ENCODE results near the gene KLHL9. TPM values are rescaled to one million over a fixed set of nuclear protein-coding genes. Genes with fewer than 3 reads are reported as not detected.

Gene KLHL9
- total RNA-seq, 4 donors from 2014 or later, result 24.7 to 88.5 (median 29.9) TPM

GRCh38 chr9:21348430-21348970 lies 13.3 kb upstream of the KLHL9 start:
- Histone ChIP-seq H3K36me3 (no peaks in the 10 kb centered on the region), H3K9me3 (peaks cover 0 to 7% of the 10 kb centered on the region in 2 donors), H3K27ac (no peak overlapping the region), H3K4me3 (no peak overlapping the region), H3K27me3 (no peaks in the 10 kb centered on the region), H3K4me1 (no peaks in the 10 kb centered on the region)
- TF ChIP-seq POLR2A (IDR thresholded peaks at IDR 0.05) (no peak), CTCF (IDR thresholded peaks at IDR 0.05) (no peak)
- intact Hi-C loops (cut with DNase I; ENCODE audit: low total_unique reads), result loop anchor here (10.0 kb wide), 1 partner anchor 436 kb away; no protein-coding TSS in a partner anchor
- no peak for DNase-seq

- DNase-seq, result no peak
- H3K4me1 ChIP-seq, result peaks cover 0 to 5% of the 10 kb centered on the region in 2 donors
- no peaks in the 10 kb centered on the region for H3K36me3 ChIP-seq
- H3K27ac ChIP-seq, result no peak overlapping the region
- no peaks in the 10 kb centered on the region for H3K27me3 ChIP-seq
- no peak overlapping the region for H3K4me3 ChIP-seq
- no peak for TF ChIP-seq CTCF (IDR thresholded peaks at IDR 0.05)
- TF ChIP-seq POLR2A (IDR thresholded peaks at IDR 0.05), result no peak
- intact Hi-C loops (cut with DNase I; ENCODE audit: low total_unique reads), result loop anchor here (10.0 kb wide), 1 partner anchor 444 kb away; no protein-coding TSS in a partner anchor
- peaks cover 0 to 6% of the 10 kb centered on the region in 2 donors for H3K9me3 ChIP-seq
These were observed 5.5 kb upstream of the KLHL9 start for GRCh38 chr9:21340735-21341134.

- no peak for TF ChIP-seq POLR2A (IDR thresholded peaks at IDR 0.05)
- no peak for TF ChIP-seq CTCF (IDR thresholded peaks at IDR 0.05)
- Histone ChIP-seq H3K4me3 (no peak overlapping the region), H3K9me3 (no peaks in the 10 kb centered on the region), H3K27me3 (no peaks in the 10 kb centered on the region), H3K36me3 (no peaks in the 10 kb centered on the region), H3K4me1 (peaks cover 5 to 8% of the 10 kb centered on the region in 2 donors), H3K27ac (no peak overlapping the region)
- intact Hi-C loops (cut with DNase I; ENCODE audit: low total_unique reads), result loop anchor here (10.0 kb wide), 1 partner anchor 468 kb away; the partner anchor contains the start of gene MTAP
- DNase-seq, result no peak
These were observed 1.3 kb upstream of the KLHL9 start for GRCh38 chr9:21336457-21336856.

GRCh38 chr9:21333226-21333625 lies 2.0 kb downstream of the KLHL9 start:
- Histone ChIP-seq H3K27me3 (no peaks in the 10 kb centered on the region), H3K27ac (no peak overlapping the region), H3K9me3 (no peaks in the 10 kb centered on the region), H3K4me1 (peaks cover 8 to 18% of the 10 kb centered on the region in 2 donors), H3K36me3 (no peaks in the 10 kb centered on the region), H3K4me3 (no peak overlapping the region)
- intact Hi-C loops (cut with DNase I; ENCODE audit: low total_unique reads), result loop anchor here (10.0 kb wide), 1 partner anchor 472 kb away; the partner anchor contains the start of gene MTAP
- no peak for DNase-seq
- no peak for TF ChIP-seq CTCF (IDR thresholded peaks at IDR 0.05)
- TF ChIP-seq POLR2A (IDR thresholded peaks at IDR 0.05), result no peak

GRCh38 chr9:21331676-21332402 lies 3.4 kb downstream of the KLHL9 start:
- Histone ChIP-seq H3K9me3 (no peaks in the 10 kb centered on the region), H3K27ac (no peak overlapping the region), H3K4me1 (peaks cover 8 to 18% of the 10 kb centered on the region in 2 donors), H3K27me3 (no peaks in the 10 kb centered on the region), H3K4me3 (no peak overlapping the region), H3K36me3 (no peaks in the 10 kb centered on the region)
- intact Hi-C loops (cut with DNase I; ENCODE audit: low total_unique reads), result loop anchor here (10.0 kb wide), 1 partner anchor 473 kb away; the partner anchor contains the start of gene MTAP
- DNase-seq, result no peak
- TF ChIP-seq POLR2A (IDR thresholded peaks at IDR 0.05), result no peak
- no peak for TF ChIP-seq CTCF (IDR thresholded peaks at IDR 0.05)

All from uterus (tissue), 4 donors.